Esophagus squamous epithelium (tissue), 5 donors: ENCODE results near the gene USP21. TPM values are rescaled to one million over a fixed set of nuclear protein-coding genes. Genes with fewer than 3 reads are reported as not detected.

ENCODE experiments used
- DNase-seq: peaks from one replicate; lab custom pipeline; 2025; lab: John Stamatoyannopoulos, UW
- H3K27ac ChIP-seq, 4 donors: fragments of 200-600 bp; sonication (generic); one replicate each; pipeline ENCODE4 v1.5.1; 2016 to 2019; ENCODE audit warnings: mild to moderate bottlenecking in 1 of 4
- H3K27me3 ChIP-seq, 4 donors: fragments of 200-600 bp; sonication (generic); 1 replicate in 3 of 4; 2 replicates in 1 of 4; pipeline versions ENCODE4 v1.5.1 to v1.6.0; 2017 to 2021; ENCODE audit warnings: antibody characterized with exemption in 1 of 4
- H3K36me3 ChIP-seq, 3 donors: fragments of 200-600 bp; sonication (generic); one replicate each; pipeline ENCODE4 v1.5.1; 2016 to 2019
- H3K4me1 ChIP-seq, 3 donors: fragments of 200-600 bp; sonication (generic); one replicate each; pipeline ENCODE4 v1.5.1; 2017 to 2019
- H3K4me3 ChIP-seq, 4 donors: fragments of 200-600 bp; sonication (generic); 1 replicate in 3 of 4; 2 replicates in 1 of 4; pipeline ENCODE4 v1.5.1; 2016 to 2019; ENCODE audit warnings: mild to moderate bottlenecking in 2 of 4, moderate library complexity in 1 of 4
- H3K9me3 ChIP-seq, 3 donors: fragments of 200-600 bp; sonication (generic); one replicate each; pipeline ENCODE4 v1.5.1; 2016 to 2019
- CTCF ChIP-seq, 6 experiments: fragments of 450-650 bp in 4 of 6; fragments of 200-600 bp in 2 of 6; sonication (generic) in 2 of 6; IDR thresholded peaks; one replicate each; pipeline ENCODE4 v1.5.1; 2016 to 2019; ENCODE audit warnings: antibody characterized with exemption in 6 of 6, mild to moderate bottlenecking in 4 of 6, moderate library complexity in 4 of 6
- POLR2A ChIP-seq, 4 donors: fragments of 450-650 bp; IDR thresholded peaks; one replicate each; pipeline ENCODE4 v1.6.1; 2017; ENCODE audit warnings: antibody characterized with exemption in 4 of 4, mild to moderate bottlenecking in 4 of 4, moderate library complexity in 3 of 4
- WGBS, 2 donors: methylation state at CpG; one replicate each; pipeline ENCODE4 v1.1.5; 2018; 5-methylcytosine and 5-hydroxymethylcytosine counted together
- intact Hi-C: fragments of 100-400 bp; cut with DNase I; formaldehyde crosslinking; loops from one replicate; pipeline ENCODE4 v1.15.0; 2022
- total RNA-seq, 4 donors: library from RNA; depleted of rRNA; stranded (reverse); fragments of >200 nt; gene quantifications; one replicate each; pipeline ENCODE4 v1.1.0, GENCODE V29; 2016
- donor health status: DM: yes; HTN: yes; CAD: no.

USP21 gene
- total RNA-seq, 4 donors from 2014 or later = 12.1 to 20.4 (median 17.0) TPM

- H3K4me3 ChIP-seq = no peak overlapping the region
- no peaks in the 10 kb centered on the region for H3K9me3 ChIP-seq
- H3K27ac ChIP-seq = no peak overlapping the region
- DNase-seq = no peak
- H3K27me3 ChIP-seq = no peaks in the 10 kb centered on the region
- intact Hi-C loops = no loop called here
- TF ChIP-seq POLR2A (IDR thresholded peaks at IDR 0.05) (no peak), CTCF (IDR thresholded peaks at IDR 0.05) (no peak)
- peaks cover 4 to 74% (median 39%) of the 10 kb centered on the region in 3 donors for H3K4me1 ChIP-seq
- peaks cover 0 to 27% (median 0%) of the 10 kb centered on the region in 3 donors for H3K36me3 ChIP-seq
- 65 to 73% methylated on average over 8 of the region's 8 CpGs for WGBS, 2 donors
These were observed 32.7 kb downstream of the USP21 start for GRCh38 chr1:161191971-161192370.

GRCh38 chr1:161192476-161193465, 33.5 kb downstream of the USP21 start:
- DNase-seq = no peak
- TF ChIP-seq POLR2A (IDR thresholded peaks at IDR 0.05) (no peak), CTCF (IDR thresholded peaks at IDR 0.05) (peak; percentile 75 to 91 (median 85))
- intact Hi-C loops = no loop called here
- Histone ChIP-seq H3K27ac (peak overlapping the region in 3 of 4 donors; percentile 22 to 52 (median 22)), H3K36me3 (peaks cover 0 to 27% (median 0%) of the 10 kb centered on the region in 3 donors), H3K27me3 (no peaks in the 10 kb centered on the region), H3K4me3 (no peak overlapping the region), H3K9me3 (no peaks in the 10 kb centered on the region), H3K4me1 (peaks cover 4 to 79% (median 47%) of the 10 kb centered on the region in 3 donors)
- WGBS, 2 donors = 36 to 45% methylated on average over 7 to 10 of the region's 15 CpGs

- intact Hi-C loops = no loop called here
- H3K9me3 ChIP-seq = no peaks in the 10 kb centered on the region
- no peaks in the 10 kb centered on the region for H3K27me3 ChIP-seq
- no peak overlapping the region for H3K4me3 ChIP-seq
- DNase-seq = no peak
- no CpG with 5 or more reads among the region's 21 CpGs for WGBS, 2 donors
- H3K27ac ChIP-seq = peak overlapping the region in 2 of 4 donors; percentile 22 to 52
- TF ChIP-seq POLR2A (IDR thresholded peaks at IDR 0.05) = no peak
- no peak for TF ChIP-seq CTCF (IDR thresholded peaks at IDR 0.05)
- peaks cover 0 to 27% (median 0%) of the 10 kb centered on the region in 3 donors for H3K36me3 ChIP-seq
- H3K4me1 ChIP-seq = peaks cover 12 to 88% (median 56%) of the 10 kb centered on the region in 3 donors
These were observed 34.4 kb downstream of the USP21 start for GRCh38 chr1:161193561-161194235.

DNA sequence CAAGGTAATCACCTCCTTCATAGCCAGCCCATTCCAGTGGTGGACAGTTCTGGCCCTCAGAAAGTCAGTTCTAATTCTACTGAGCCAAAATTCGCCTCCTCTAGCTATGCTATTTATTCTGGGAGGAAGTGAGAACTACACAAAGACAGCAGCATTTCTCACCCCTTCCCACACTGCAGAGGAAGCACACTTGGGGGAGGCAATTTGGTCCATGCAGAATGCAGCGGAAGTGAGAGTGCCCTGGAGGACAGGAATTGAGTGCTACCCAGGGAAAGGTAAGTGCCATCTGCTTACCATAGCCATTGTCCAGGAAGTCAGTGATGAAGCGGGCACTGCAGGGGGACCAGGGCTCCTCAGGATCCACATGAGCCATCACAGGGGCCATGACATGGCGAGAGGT, 35.9 kb downstream of the USP21 start:
- no peak for TF ChIP-seq CTCF (IDR thresholded peaks at IDR 0.05)
- TF ChIP-seq POLR2A (IDR thresholded peaks at IDR 0.05) = no peak
- intact Hi-C loops = no loop called here
- H3K9me3 ChIP-seq = no peaks in the 10 kb centered on the region
- H3K4me3 ChIP-seq = peak overlapping the region in 1 of 4 donors; percentile 65
- peaks cover 25 to 92% (median 69%) of the 10 kb centered on the region in 3 donors for H3K4me1 ChIP-seq
- H3K27ac ChIP-seq = peak overlapping the region in 1 of 4 donors; percentile 52
- WGBS, 2 donors = 74 to 86% methylated on average over 3 of the region's 4 CpGs
- peaks cover 0 to 27% (median 0%) of the 10 kb centered on the region in 3 donors for H3K36me3 ChIP-seq
- H3K27me3 ChIP-seq = no peaks in the 10 kb centered on the region
- no peak for DNase-seq
